GM23338 (cell line): ENCODE data around the gene ERC2. TPM values are rescaled to one million over a fixed set of nuclear protein-coding genes. Genes with fewer than 3 reads are reported as not detected.

Source experiments
- ATAC-seq: fragments of 200-7000 bp; cut with Tn5 transposase; 3 replicates; pipeline ENCODE4 v1.9.1; 2020
- DNase-seq: peaks from one replicate; pipeline ENCODE4 v3.0.0-alpha.2; 2015; ENCODE audit warnings: low spot score
- H2AFZ ChIP-seq: fragments of 200-600 bp; sonication (generic); 2 replicates; pipeline ENCODE4 v1.8.0; 2016; ENCODE audit warnings: antibody characterized with exemption, mild to moderate bottlenecking, moderate library complexity
- H3F3A ChIP-seq: fragments of 200-600 bp; sonication (generic); replicated peaks from 2 replicates; pipeline ENCODE4 v1.8.0; 2017; ENCODE audit warnings: antibody characterized with exemption, mixed run types, low read depth
- H3K27ac ChIP-seq: fragments of 200-600 bp; sonication (generic); 2 replicates; pipeline ENCODE4 v1.6.1; 2016; ENCODE audit warnings: low read depth
- H3K27me3 ChIP-seq: fragments of 200-600 bp; sonication (generic); 2 replicates; pipeline ENCODE4 v1.8.0; 2016; ENCODE audit warnings: mild to moderate bottlenecking, mixed run types, moderate library complexity; ENCODE audit not compliant: insufficient read depth
- H3K36me3 ChIP-seq: fragments of 200-600 bp; sonication (generic); 2 replicates; pipeline ENCODE4 v1.8.0; 2016; ENCODE audit warnings: mild to moderate bottlenecking; ENCODE audit not compliant: insufficient read depth
- H3K4me1 ChIP-seq: fragments of 200-600 bp; sonication (generic); 2 replicates; pipeline ENCODE4 v1.8.0; 2016; ENCODE audit warnings: mild to moderate bottlenecking, moderate library complexity; ENCODE audit not compliant: insufficient read depth
- H3K4me2 ChIP-seq: fragments of 200-600 bp; sonication (generic); 2 replicates; pipeline ENCODE4 v1.7.1; 2017; ENCODE audit warnings: mixed run types
- H3K4me3 ChIP-seq: fragments of 200-600 bp; sonication (generic); 2 replicates; pipeline ENCODE4 v1.6.1; 2016; ENCODE audit warnings: mixed run types
- H3K79me2 ChIP-seq: fragments of 200-600 bp; sonication (generic); replicated peaks from 2 replicates; pipeline ENCODE4 v1.8.0; 2017; ENCODE audit warnings: mild to moderate bottlenecking; ENCODE audit not compliant: insufficient read depth
- H3K9me2 ChIP-seq: fragments of 200-600 bp; sonication (generic); 2 replicates; pipeline ENCODE4 v1.8.0; 2017; ENCODE audit not compliant: insufficient read depth
- H4K20me1 ChIP-seq: fragments of 200-600 bp; sonication (generic); replicated peaks from 2 replicates; pipeline ENCODE4 v1.8.0; 2017; ENCODE audit warnings: mild to moderate bottlenecking; ENCODE audit not compliant: insufficient read depth
- H3K27ac Mint-ChIP-seq: 2 replicates; pipeline ENCODE4 v1.8.0; 2020; ENCODE audit warnings: inconsistent platforms, mild to moderate bottlenecking, moderate library complexity, mixed read lengths
- H3K27me3 Mint-ChIP-seq: 3 replicates; pipeline ENCODE4 v1.8.0; 2022; ENCODE audit warnings: low read depth, mild to moderate bottlenecking, moderate library complexity, mixed read lengths, inconsistent platforms; ENCODE audit not compliant: insufficient read depth, poor library complexity
- H3K36me3 Mint-ChIP-seq: 3 replicates; pipeline ENCODE4 v1.8.0; 2021; ENCODE audit warnings: low read depth, mild to moderate bottlenecking, inconsistent platforms, moderate library complexity, mixed read lengths
- H3K4me1 Mint-ChIP-seq: 3 replicates; pipeline ENCODE4 v1.8.0; 2020; ENCODE audit warnings: mild to moderate bottlenecking, inconsistent platforms, mixed read lengths
- H3K4me3 Mint-ChIP-seq: 3 replicates; pipeline ENCODE4 v1.8.0; 2021; ENCODE audit warnings: moderate library complexity, mild to moderate bottlenecking, inconsistent platforms, mixed read lengths
- H3K9me3 Mint-ChIP-seq: 3 replicates; pipeline ENCODE4 v1.8.0; 2020; ENCODE audit warnings: moderate library complexity, mild to moderate bottlenecking, inconsistent platforms, mixed read lengths
- CREB1 ChIP-seq: fragments of 250-450 bp; sonication (Bioruptor Pico); IDR thresholded peaks from 2 replicates; pipeline ENCODE4 v1.5.0; 2020; ENCODE audit warnings: low read depth, mild to moderate bottlenecking, moderate library complexity
- CTCF ChIP-seq, 2 experiments: fragments of 200-600 bp in 1 of 2; sonication (generic) in 1 of 2; conservative IDR thresholded peaks; 2 replicates each; pipeline versions ENCODE4 v1.5.1 to v1.6.1; 2016 to 2017; ENCODE audit warnings: antibody characterized with exemption in 2 of 2, low read depth in 2 of 2, mild to moderate bottlenecking in 2 of 2, moderate library complexity in 1 of 2
- ETS1 ChIP-seq: IDR thresholded peaks from 2 replicates; pipeline ENCODE4 v1.6.1; 2016; ENCODE audit warnings: antibody characterized with exemption
- EZH2 ChIP-seq: fragments of 200-600 bp; sonication (generic); IDR thresholded peaks from one replicate; pipeline ENCODE4 v1.8.0; 2017; ENCODE audit warnings: antibody characterized with exemption, mild to moderate bottlenecking, low read depth; ENCODE audit not compliant: unreplicated experiment
- EZH2phosphoT487 ChIP-seq: fragments of 200-600 bp; sonication (generic); IDR thresholded peaks from one replicate; pipeline ENCODE4 v1.8.1; 2018; ENCODE audit warnings: antibody characterized with exemption; ENCODE audit not compliant: unreplicated experiment
- JUNB ChIP-seq: IDR thresholded peaks from one replicate; pipeline ENCODE4 v1.6.1; 2016; ENCODE audit warnings: antibody characterized with exemption; ENCODE audit not compliant: unreplicated experiment
- POLR2AphosphoS5 ChIP-seq: IDR thresholded peaks from 2 replicates; pipeline ENCODE4 v1.6.1; 2016; ENCODE audit warnings: antibody characterized with exemption, low read depth
- REST ChIP-seq: IDR thresholded peaks from one replicate; pipeline ENCODE4 v1.6.1; 2018; ENCODE audit warnings: antibody characterized with exemption; ENCODE audit not compliant: unreplicated experiment
- STAT1 ChIP-seq: IDR thresholded peaks from one replicate; pipeline ENCODE4 v1.6.1; 2016; ENCODE audit warnings: antibody characterized with exemption; ENCODE audit not compliant: unreplicated experiment
- ZNF114 ChIP-seq: fragments of 250-450 bp; sonication (Bioruptor Pico); IDR thresholded peaks from 2 replicates; pipeline ENCODE4 v1.5.0; 2020; ENCODE audit warnings: mild to moderate bottlenecking, moderate library complexity
- ZNF331 ChIP-seq: fragments of 250-450 bp; sonication (Bioruptor Pico); IDR thresholded peaks from 2 replicates; pipeline ENCODE4 v1.5.0; 2020; ENCODE audit warnings: low read depth, mild to moderate bottlenecking, moderate library complexity
- polyA plus RNA-seq: library from polyadenylated mRNA; unstranded; fragments of >200 nt; fragmentation: Nextera tagmentation; extraction: Ambion mirVana; gene quantifications from 2 replicates; pipeline ENCODE4 v1.2.1, GENCODE V29; 2016
- total RNA-seq: library from RNA; depleted of rRNA; stranded (reverse); fragments of >200 nt; shearing (Covaris generic); gene quantifications from 2 replicates; pipeline ENCODE4 v1.2.3, GENCODE V29; 2014

The ERC2 gene
- total and polyA plus RNA-seq, 2 experiments from 2014 or later: 11.8 to 13.7 TPM

- TF ChIP-seq CTCF (conservative IDR thresholded peaks at IDR 0.05; ENCODE audit: low read depth in 2 of 2) (no peak), ETS1 (no peak), CREB1 (CRISPR knock-in tag) (no peak), ZNF114 (no peak)
Observed at GRCh38 chr3:56443372-56443771, 24.9 kb downstream of the ERC2 start (continued).

GRCh38 chr3:56428667-56429066 is 39.6 kb downstream of the ERC2 start:
- H3K27me3 ChIP-seq: no peaks in the 10 kb centered on the region
- no peaks in the 10 kb centered on the region for H3K4me1 ChIP-seq
- no peak overlapping the region for H3K27ac ChIP-seq
- no peak overlapping the region for H2AFZ ChIP-seq
- no peak overlapping the region for H3K4me3 ChIP-seq
- H3K4me3 Mint-ChIP-seq: no peak overlapping the region
- DNase-seq (no peak), ATAC-seq (no peak)
- peaks cover 1% of the 10 kb centered on the region; the same call in 2 of the 3 replicates for H3K4me1 Mint-ChIP-seq
- no peak overlapping the region for H3K4me2 ChIP-seq
- H3K27me3 Mint-ChIP-seq: peaks cover 1% of the 10 kb centered on the region
- no peaks in the 10 kb centered on the region; the same call in 1 of the 2 replicates for H3K36me3 ChIP-seq
- TF ChIP-seq REST (no peak), JUNB (no peak), STAT1 (no peak), CREB1 (CRISPR knock-in tag) (no peak), POLR2AphosphoS5 (no peak), ZNF331 (CRISPR knock-in tag) (no peak), EZH2 (no peak), EZH2phosphoT487 (no peak)
- H3F3A ChIP-seq: no peaks in the 10 kb centered on the region
- H3K79me2 ChIP-seq: no peaks in the 10 kb centered on the region
- H3K27ac Mint-ChIP-seq: no peak overlapping the region
- H3K9me3 Mint-ChIP-seq: no peaks in the 10 kb centered on the region
- H3K36me3 Mint-ChIP-seq: peaks cover 37% of the 10 kb centered on the region
- 0 out of 2 replicates have a peak, but pooled peaks cover 3% of the 10 kb centered on the region for H3K9me2 ChIP-seq
- 0 out of 2 replicates have a peak, but pooled peaks cover 3% of the 10 kb centered on the region for H4K20me1 ChIP-seq
